AG04450 (cell line): ENCODE results near the gene GBX1. TPM values are rescaled to one million over a fixed set of nuclear protein-coding genes. Genes with fewer than 3 reads are reported as not detected.

Experiments
- CTCF ChIA-PET: fragments of 300-600, 350-600 bp; formaldehyde crosslinking; extraction: SDS; loops from one replicate; lab custom pipeline; 2022; ENCODE audit warnings: antibody characterized with exemption, inconsistent platforms; lab: Charles Lee
- POLR2A ChIA-PET: fragments of 350-600 bp; formaldehyde crosslinking; extraction: SDS; loops from one replicate; lab custom pipeline; 2021; ENCODE audit warnings: antibody characterized with exemption, inconsistent platforms; lab: Yijun Ruan, JAX
- DNase-seq: peaks from one replicate; pipeline ENCODE4 v3.0.0-alpha.2; 2011; ENCODE audit warnings: low read depth, low spot score
- H3K27ac ChIP-seq: one replicate; pipeline ENCODE4 v1.5.1; 2012; ENCODE audit warnings: low read depth, low read length, control low read depth
- H3K27me3 ChIP-seq: one replicate; pipeline ENCODE4 v1.6.0; 2012; ENCODE audit warnings: low read length; ENCODE audit not compliant: control insufficient read depth, insufficient read depth
- H3K4me3 ChIP-seq: 2 replicates; pipeline ENCODE4 v1.5.1; 2011; ENCODE audit warnings: mild to moderate bottlenecking, low read depth, low read length, control low read depth
- H3K9me3 ChIP-seq: 2 replicates; pipeline ENCODE4 v1.5.1; 2012; ENCODE audit warnings: low read length; ENCODE audit not compliant: control insufficient read depth, insufficient read depth
- CTCF ChIP-seq: IDR thresholded peaks from 2 replicates; pipeline ENCODE4 v1.5.1; 2011; ENCODE audit warnings: low read depth, low read length, control low read depth, inconsistent platforms
- polyA plus RNA-seq: library from polyadenylated mRNA; depleted of rRNA; stranded (reverse); fragments of >200 nt; gene quantifications from 2 replicates; pipeline ENCODE4 v1.2.3, GENCODE V29; 2011

The GBX1 gene
- polyA plus RNA-seq, 1 experiment = not detected

DNA sequence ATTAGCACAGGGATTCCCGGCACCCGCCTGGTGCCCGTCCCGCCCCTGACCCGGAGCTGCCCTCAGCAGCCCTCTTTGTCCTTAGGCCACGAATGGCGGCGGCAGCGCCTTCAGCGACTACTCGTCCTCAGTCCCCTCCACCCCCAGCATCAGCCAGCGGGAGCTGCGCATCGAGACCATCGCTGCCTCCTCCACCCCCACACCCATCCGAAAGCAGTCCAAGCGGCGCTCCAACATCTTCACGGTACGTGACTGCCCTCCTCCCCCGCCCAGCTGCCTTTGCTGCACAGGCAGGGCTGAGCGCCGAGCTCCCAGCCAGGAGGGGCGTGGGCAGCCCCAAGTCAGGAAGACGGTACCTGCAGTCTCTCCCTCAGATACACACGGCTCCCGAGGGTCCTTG lies 47.6 kb downstream of the GBX1 start:
- H3K27me3 ChIP-seq = no peaks in the 10 kb centered on the region
- DNase-seq = no peak

DNA sequence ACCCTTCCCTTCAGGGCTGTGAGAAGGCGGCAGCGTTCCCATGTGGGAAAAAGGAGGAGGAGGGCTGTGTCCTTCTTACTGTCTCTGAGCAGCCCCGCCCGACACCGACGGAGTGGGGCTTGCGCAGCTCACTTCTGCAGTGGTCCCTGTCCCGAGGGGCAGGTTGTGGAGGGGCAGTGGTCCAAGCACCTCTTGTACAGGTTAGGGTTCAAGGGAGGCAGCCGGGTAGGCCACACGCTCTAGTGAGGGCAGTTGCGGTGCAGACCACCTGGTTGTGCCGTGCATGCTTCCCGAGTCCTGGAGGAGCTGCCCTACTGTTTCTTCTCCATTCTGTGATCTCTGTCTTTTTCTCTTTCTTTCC lies 48.5 kb downstream of the GBX1 start:
- ChIA-PET POLR2A (no interaction called here), CTCF (interaction anchor here (0.6 to 1.3 kb wide), 2 partner anchors 8 to 386 kb away, joined by 3 to 5 read pairs; no protein-coding TSS in a partner anchor)

More for the DNA sequence above, 47.6 kb downstream of the GBX1 start:
- CTCF ChIA-PET = interaction anchor here (0.9 to 1.4 kb wide), 3 partner anchors 9 to 124 kb away, joined by 3 to 5 read pairs (median 4); no protein-coding TSS in a partner anchor
- Histone ChIP-seq H3K9me3 (no peaks in the 10 kb centered on the region; the same call in 1 of the 2 replicates), H3K27ac (no peak overlapping the region), H3K4me3 (no peak overlapping the region)
- TF ChIP-seq CTCF = no peak
- POLR2A ChIA-PET = no interaction called here

DNA sequence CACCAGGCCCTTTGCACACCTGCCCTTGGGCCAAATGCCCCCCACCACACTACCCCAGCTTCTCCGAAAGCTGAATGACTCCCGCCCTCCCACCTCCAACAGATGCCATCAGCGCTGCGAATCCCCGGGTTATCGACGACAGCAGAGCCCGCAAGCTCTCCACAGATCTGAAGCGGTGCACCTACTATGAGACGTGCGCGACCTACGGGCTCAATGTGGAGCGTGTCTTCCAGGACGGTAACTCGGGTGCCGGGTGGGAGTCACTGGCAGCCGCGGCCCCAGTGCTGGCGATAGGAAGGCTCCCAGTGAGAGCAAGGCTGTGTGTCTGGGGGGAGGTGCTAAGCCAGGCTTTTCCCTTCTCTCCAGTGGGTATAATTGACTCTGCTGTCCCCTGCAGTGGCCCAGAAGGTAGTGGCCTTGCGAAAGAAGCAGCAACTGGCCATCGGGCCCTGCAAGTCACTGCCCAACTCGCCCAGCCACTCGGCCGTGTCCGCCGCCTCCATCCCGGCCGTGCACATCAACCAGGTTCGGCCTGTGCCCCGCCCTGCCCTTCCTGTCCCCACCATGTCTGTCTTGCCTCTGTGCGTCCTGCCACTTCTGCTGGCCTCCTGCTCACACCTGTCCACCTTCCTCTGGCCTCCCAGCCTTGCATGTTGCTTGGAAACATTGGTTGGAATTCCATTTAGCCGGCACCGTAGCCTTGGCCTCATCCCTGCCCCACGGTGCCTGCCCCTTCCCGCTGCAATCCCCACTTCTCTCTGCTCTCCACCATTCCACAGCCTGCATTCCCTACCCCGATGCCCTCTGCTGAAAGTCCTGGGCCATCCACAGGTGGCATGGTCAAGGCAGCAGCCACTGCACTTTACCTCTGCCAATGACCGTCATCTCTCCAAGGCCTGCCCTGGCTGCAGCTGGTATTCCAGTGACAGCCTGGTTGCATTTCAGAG lies 49.1 kb downstream of the GBX1 start:
- no peak overlapping the region for H3K27ac ChIP-seq
- TF ChIP-seq CTCF = no peak
- CTCF ChIA-PET = interaction anchor here (0.6 kb wide), 1 partner anchor 386 kb away, joined by 3 read pairs; no protein-coding TSS in a partner anchor
- POLR2A ChIA-PET = no interaction called here
- H3K27me3 ChIP-seq = no peaks in the 10 kb centered on the region
- H3K9me3 ChIP-seq = no peaks in the 10 kb centered on the region; the same call in 1 of the 2 replicates
- H3K4me3 ChIP-seq = no peak overlapping the region
- no peak for DNase-seq

More for the DNA sequence above, 48.5 kb downstream of the GBX1 start:
- Histone ChIP-seq H3K9me3 (no peaks in the 10 kb centered on the region; the same call in 1 of the 2 replicates), H3K27ac (no peak overlapping the region), H3K4me3 (no peak overlapping the region), H3K27me3 (no peaks in the 10 kb centered on the region)
- no peak for TF ChIP-seq CTCF
- DNase-seq = no peak

DNA sequence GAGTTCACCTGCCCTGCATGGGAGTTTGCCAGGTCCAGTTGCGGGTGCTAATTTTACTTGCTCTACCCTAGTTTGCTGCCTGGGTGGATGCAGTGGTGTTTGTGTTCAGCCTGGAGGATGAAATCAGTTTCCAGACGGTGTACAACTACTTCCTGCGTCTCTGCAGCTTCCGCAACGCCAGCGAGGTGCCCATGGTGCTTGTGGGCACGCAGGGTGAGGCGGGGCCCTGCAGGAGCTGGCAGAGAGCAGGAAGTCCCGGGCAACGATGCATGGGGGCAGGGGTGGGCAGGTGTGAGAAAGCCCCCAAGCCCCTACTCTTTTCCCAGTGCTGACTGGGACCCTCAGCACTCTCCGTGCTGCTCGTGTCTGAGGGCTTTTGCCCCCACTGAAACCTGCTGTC lies 49.9 kb downstream of the GBX1 start:
- POLR2A ChIA-PET = no interaction called here
- no peaks in the 10 kb centered on the region for H3K27me3 ChIP-seq
- CTCF ChIA-PET = interaction anchor here (0.6 kb wide), 2 partner anchors 23 to 152 kb away, joined by 4 to 5 read pairs; no protein-coding TSS in a partner anchor

More for the DNA sequence above, 49.9 kb downstream of the GBX1 start:
- no peaks in the 10 kb centered on the region for H3K9me3 ChIP-seq
- TF ChIP-seq CTCF = no peak
- H3K4me3 ChIP-seq = no peak overlapping the region
- no peak overlapping the region for H3K27ac ChIP-seq
- no peak for DNase-seq
